GM19238 (cell line): ENCODE results near the gene USP17L15.
"Not testable (repeated sequence)": the region's sequence is repeated elsewhere in the genome, so short reads cannot be mapped to it uniquely, and the experiment has no call there.

ENCODE experiments used
- DNase-seq: peaks from one replicate; pipeline ENCODE4 v3.0.0; 2011; ENCODE audit warnings: low spot score; ENCODE audit not compliant: insufficient read length

Gene USP17L15

GRCh38 chr4:9234085-9234484, at the start of gene USP17L15:
Gene USP17L15 (plus strand): TSS chr4:9234385. CDS start chr4:9234385, 0 bp downstream.
- not testable (repeated sequence) for DNase-seq

GRCh38 chr4:9210357-9210756, 23.8 kb upstream of the USP17L15 start, which contains the start of gene USP17L10:
Gene USP17L10 (plus strand): TSS chr4:9210657. CDS start chr4:9210657, 0 bp downstream.
- DNase-seq = not testable (repeated sequence)

- not testable (repeated sequence) for DNase-seq
These were observed 19.5 kb upstream of the USP17L15 start for GRCh38 chr4:9214701-9215100.

GRCh38 chr4:9215105-9215504, 19.1 kb upstream of the USP17L15 start, which contains the start of gene USP17L11:
Gene USP17L11 (plus strand): TSS chr4:9215405. CDS start chr4:9215405, 0 bp downstream.
- not testable (repeated sequence) for DNase-seq

- not testable (repeated sequence) for DNase-seq
These were observed 14.3 kb upstream of the USP17L15 start, which contains the start of gene USP17L12 for GRCh38 chr4:9219852-9220251. Gene USP17L12 (plus strand): TSS chr4:9220152. CDS start chr4:9220152, 0 bp downstream.

GRCh38 chr4:9224596-9224995, 9.6 kb upstream of the USP17L15 start, which contains the start of gene USP17L13:
Gene USP17L13 (plus strand): TSS chr4:9224896. CDS start chr4:9224896, 0 bp downstream.
- DNase-seq = not testable (repeated sequence)

- not testable (repeated sequence) for DNase-seq
These were observed 3.9 kb upstream of the USP17L15 start for GRCh38 chr4:9230249-9230648.

- not testable (repeated sequence) for DNase-seq
These were observed 4.3 kb downstream of the USP17L15 start for GRCh38 chr4:9238461-9238860.

GRCh38 chr4:9243579-9243978, 9.4 kb downstream of the USP17L15 start, which contains the start of gene USP17L17:
Gene USP17L17 (plus strand): TSS chr4:9243879. CDS start chr4:9243879, 0 bp downstream.
- DNase-seq = not testable (repeated sequence)

- not testable (repeated sequence) for DNase-seq
These were observed 13.9 kb downstream of the USP17L15 start, which contains the start of gene USP17L18 for GRCh38 chr4:9247953-9248680. Gene USP17L18 (plus strand): TSS chr4:9248630. CDS start chr4:9248630, 0 bp downstream.

- not testable (repeated sequence) for DNase-seq
These were observed 18.9 kb downstream of the USP17L15 start, which contains the start of gene USP17L19 for GRCh38 chr4:9253078-9253477. Gene USP17L19 (plus strand): TSS chr4:9253378. CDS start chr4:9253378, 0 bp downstream.

- DNase-seq = not testable (repeated sequence)
These were observed 23.6 kb downstream of the USP17L15 start, which contains the start of gene USP17L20 for GRCh38 chr4:9257824-9258223. Gene USP17L20 (plus strand): TSS chr4:9258124. CDS start chr4:9258124, 0 bp downstream.

GRCh38 chr4:9262572-9262971, 28.4 kb downstream of the USP17L15 start, which contains the start of gene USP17L21:
Gene USP17L21 (plus strand): TSS chr4:9262872. CDS start chr4:9262872, 0 bp downstream.
- not testable (repeated sequence) for DNase-seq

GRCh38 chr4:9267319-9267718, 33.1 kb downstream of the USP17L15 start, which contains the start of gene USP17L22:
Gene USP17L22 (plus strand): TSS chr4:9267619. CDS start chr4:9267619, 0 bp downstream.
- DNase-seq = not testable (repeated sequence)

- DNase-seq = not testable (repeated sequence)
These were observed 37.5 kb downstream of the USP17L15 start for GRCh38 chr4:9271719-9272118.
